SK-N-MC (cell line): ENCODE data around the gene NEDD9.

Experiments used
- EZH2 ChIP-seq: fragments of 200-600 bp; sonication (generic); IDR thresholded peaks from one replicate; pipeline ENCODE4 v1.6.1; 2017; ENCODE audit warnings: antibody characterized with exemption
- POLR2AphosphoS5 ChIP-seq: IDR thresholded peaks from 2 replicates; pipeline ENCODE4 v1.6.1; 2012; ENCODE audit warnings: mild to moderate bottlenecking, low read depth, low read length, borderline replicate concordance

DNA sequence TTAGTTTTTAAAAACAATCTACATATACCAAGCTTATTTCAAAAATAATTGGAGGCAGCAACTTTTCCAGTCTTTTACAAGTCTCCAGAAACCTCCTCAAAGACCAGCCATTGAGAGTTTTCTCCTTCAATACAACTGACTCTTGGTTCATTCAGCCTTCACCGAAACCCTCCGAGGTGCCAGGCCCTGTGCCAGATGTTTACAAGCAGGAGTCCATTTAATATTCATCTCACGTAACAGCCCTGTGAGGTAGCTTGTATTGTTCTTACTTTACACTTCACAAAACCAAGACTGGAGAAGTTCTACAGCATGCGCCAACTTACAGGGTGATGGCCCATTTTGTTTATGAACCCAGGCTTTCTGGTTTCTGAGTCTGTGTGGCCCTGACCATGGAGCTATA is 5.5 kb upstream of the NEDD9 start:
- no peak for TF ChIP-seq POLR2AphosphoS5
- TF ChIP-seq EZH2: no peak
